NB4 (cell line): ENCODE results near the gene EGR1.

Experiments
- CTCF ChIP-seq: IDR thresholded peaks from one replicate; pipeline ENCODE4 v1.5.1; 2012; ENCODE audit warnings: low read depth, low read length
- MAX ChIP-seq: IDR thresholded peaks from 2 replicates; pipeline ENCODE4 v1.6.1; 2011; ENCODE audit warnings: low read depth, low read length
- POLR2A ChIP-seq: IDR thresholded peaks from 2 replicates; pipeline ENCODE4 v1.6.1; 2011; ENCODE audit warnings: mild to moderate bottlenecking; ENCODE audit not compliant: insufficient read length; ENCODE audit errors: extremely low read depth

GRCh38 chr5:138515556-138516245 is 50.4 kb downstream of the EGR1 start:
- no peak for TF ChIP-seq CTCF
- TF ChIP-seq POLR2A: no peak
- no peak for TF ChIP-seq MAX
